Neural progenitor cell (in vitro differentiated cells): ENCODE measurements around the gene GLP1R.

ENCODE experiments used
- EZH2 ChIP-seq: fragments of 200-600 bp; sonication (generic); IDR thresholded peaks from 2 replicates; pipeline ENCODE4 v1.6.1; 2017; ENCODE audit warnings: antibody characterized with exemption, mild to moderate bottlenecking, moderate library complexity
- EZH2phosphoT487 ChIP-seq: fragments of 200-600 bp; sonication (generic); IDR thresholded peaks from 2 replicates; pipeline ENCODE4 v1.6.1; 2017; ENCODE audit warnings: antibody characterized with exemption
- TF ChIP-seq, protein P1 (sequence below): fragments of 200-600 bp; sonication (generic); IDR thresholded peaks from 2 replicates; pipeline ENCODE4 v1.5.1; 2017; ENCODE audit warnings: antibody characterized with exemption, mild to moderate bottlenecking

DNA sequence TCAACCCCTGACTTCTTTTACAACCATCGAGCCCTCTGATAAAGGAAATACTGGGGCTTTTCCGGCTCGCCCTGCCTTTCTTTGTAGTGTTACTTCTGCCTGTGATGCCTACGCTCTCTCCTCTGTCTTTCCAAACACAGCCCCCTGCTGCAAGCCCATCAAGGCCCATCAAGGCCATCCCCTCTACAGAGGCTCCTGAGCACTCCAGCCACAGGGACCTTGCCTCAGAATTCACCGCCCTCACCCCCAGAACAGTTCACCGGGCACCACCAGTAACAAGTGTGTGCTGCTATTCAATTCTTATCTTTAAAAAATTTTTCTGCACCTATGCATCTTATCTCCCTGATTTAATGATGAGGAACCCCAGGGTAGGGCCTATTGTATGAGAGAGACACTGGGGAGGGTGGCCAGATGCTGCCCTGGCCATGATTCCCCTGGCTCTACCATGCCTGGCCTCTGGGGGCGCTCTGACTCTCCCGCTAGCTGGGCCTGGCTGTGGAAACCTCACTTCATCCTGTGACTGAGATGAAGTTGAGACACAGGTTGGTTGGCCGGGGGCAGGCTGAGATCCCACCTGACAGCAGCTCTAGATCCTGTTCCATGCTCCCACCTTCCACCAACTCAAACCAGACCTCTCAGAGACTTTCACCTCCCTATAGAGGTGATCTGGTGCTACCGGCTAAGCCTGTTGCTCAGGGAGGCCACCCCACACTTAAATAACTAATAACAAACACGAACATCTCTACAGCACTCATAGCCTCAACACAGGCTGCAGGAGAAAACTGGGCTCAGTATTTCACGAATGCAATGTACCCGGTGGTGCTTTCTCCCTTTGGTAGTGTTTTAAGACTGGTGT lies 19.2 kb upstream of the GLP1R start:
- TF ChIP-seq, protein P1, sequence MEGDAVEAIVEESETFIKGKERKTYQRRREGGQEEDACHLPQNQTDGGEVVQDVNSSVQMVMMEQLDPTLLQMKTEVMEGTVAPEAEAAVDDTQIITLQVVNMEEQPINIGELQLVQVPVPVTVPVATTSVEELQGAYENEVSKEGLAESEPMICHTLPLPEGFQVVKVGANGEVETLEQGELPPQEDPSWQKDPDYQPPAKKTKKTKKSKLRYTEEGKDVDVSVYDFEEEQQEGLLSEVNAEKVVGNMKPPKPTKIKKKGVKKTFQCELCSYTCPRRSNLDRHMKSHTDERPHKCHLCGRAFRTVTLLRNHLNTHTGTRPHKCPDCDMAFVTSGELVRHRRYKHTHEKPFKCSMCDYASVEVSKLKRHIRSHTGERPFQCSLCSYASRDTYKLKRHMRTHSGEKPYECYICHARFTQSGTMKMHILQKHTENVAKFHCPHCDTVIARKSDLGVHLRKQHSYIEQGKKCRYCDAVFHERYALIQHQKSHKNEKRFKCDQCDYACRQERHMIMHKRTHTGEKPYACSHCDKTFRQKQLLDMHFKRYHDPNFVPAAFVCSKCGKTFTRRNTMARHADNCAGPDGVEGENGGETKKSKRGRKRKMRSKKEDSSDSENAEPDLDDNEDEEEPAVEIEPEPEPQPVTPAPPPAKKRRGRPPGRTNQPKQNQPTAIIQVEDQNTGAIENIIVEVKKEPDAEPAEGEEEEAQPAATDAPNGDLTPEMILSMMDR: peak; percentile 87
- TF ChIP-seq EZH2 (no peak), EZH2phosphoT487 (no peak)
